Psoas muscle (tissue), 8 donors: ENCODE results near the gene SLC35B4. TPM values are rescaled to one million over a fixed set of nuclear protein-coding genes. Genes with fewer than 3 reads are reported as not detected.

Experiments
- ATAC-seq, 4 donors: fragments of 200-7000 bp; cut with Tn5 transposase; one replicate each; pipeline ENCODE4 v1.9.1; 2020; ENCODE audit warnings: moderate library complexity in 3 of 4, mild to moderate bottlenecking in 2 of 4
- DNase-seq, 2 donors: peaks; one replicate each; pipeline ENCODE4 v3.0.0-alpha.2; 2020
- H3K27ac ChIP-seq: fragments of 200-600 bp; one replicate; pipeline ENCODE4 v1.8.0; 2022
- H3K27me3 ChIP-seq, 3 donors: fragments of 200-600 bp in 1 of 3; one replicate each; pipeline versions ENCODE4 v1.6.1 to v1.8.0; 2013 to 2022; ENCODE audit warnings: low read length in 2 of 3, mild to moderate bottlenecking in 2 of 3, moderate library complexity in 1 of 3; ENCODE audit not compliant: insufficient read depth in 3 of 3
- H3K36me3 ChIP-seq, 2 donors: fragments of 200-600 bp in 1 of 2; one replicate each; pipeline versions ENCODE4 v1.6.1 to v1.8.0; 2013 to 2022; ENCODE audit warnings: low read depth in 1 of 2, mild to moderate bottlenecking in 1 of 2, moderate library complexity in 1 of 2; ENCODE audit not compliant: insufficient read depth in 1 of 2
- H3K4me1 ChIP-seq: fragments of 200-600 bp; one replicate; pipeline ENCODE4 v1.8.0; 2022
- H3K4me3 ChIP-seq: fragments of 200-600 bp; one replicate; pipeline ENCODE4 v1.8.0; 2022; ENCODE audit warnings: mild to moderate bottlenecking
- H3K9me3 ChIP-seq: fragments of 200-600 bp; one replicate; pipeline ENCODE4 v1.8.0; 2022
- CTCF ChIP-seq: fragments of 200-600 bp; IDR thresholded peaks from one replicate; pipeline ENCODE4 v1.8.0; 2022; ENCODE audit warnings: antibody characterized with exemption
- WGBS, 3 donors: extraction: QIAGEN DNeasy Blood & Tissue Kit; methylation state at CpG; one replicate each; pipeline versions ENCODE4 v1.1.6 to v1.1.7; 2013; 5-methylcytosine and 5-hydroxymethylcytosine counted together
- intact Hi-C, 2 donors: fragments of 100-400 bp; cut with DNase I; formaldehyde crosslinking; loops; one replicate each; pipeline versions ENCODE4 v1.11.0 to v1.14.2; 2022
- polyA plus RNA-seq, 3 donors: library from polyadenylated mRNA; stranded (reverse); fragments of 200-250 nt; gene quantifications; one replicate each; pipeline ENCODE4 v1.2.3, GENCODE V29; 2013
- total RNA-seq, 4 donors: library from RNA; stranded (reverse); fragmentation: NEBNext Ultra II Directional in 2 of 4; extraction: Animal tissue kit (Norgen Biotek cat#: 25700) in 2 of 4; gene quantifications; one replicate each; pipeline versions ENCODE4 v1.2.1 to v1.2.4, GENCODE V29; 2021 to 2023
- donor health status: healthy with polysubstance abuse.
- donor health status: DM: no; HTN: no; CAD: no; lungs with moderate emphysema.
- donor health status: Bipolar disorder and iron deficiency.
- donor health status: healthy.
- donor health status: DM: yes; HTN: yes; CAD: no.
- donor health status: DM: no; HTN: no; CAD: no.
- donor health status: DM: no; HTN: no; CAD: no.
- donor health status: DM: yes; HTN: yes; CAD: no.

SLC35B4 gene
- total and polyA plus RNA-seq, 7 donors = 2.1 to 6.8 (median 4.0) TPM

GRCh38 chr7:134347567-134347966 is 30.8 kb upstream of the SLC35B4 start:
- Histone ChIP-seq H3K4me1 (no peaks in the 10 kb centered on the region), H3K9me3 (no peaks in the 10 kb centered on the region), H3K4me3 (no peak overlapping the region), H3K27ac (no peak overlapping the region), H3K27me3 (peaks cover 0 to 2% (median 0%) of the 10 kb centered on the region in 3 donors), H3K36me3 (no peaks in the 10 kb centered on the region)
- DNase-seq (no peak), ATAC-seq (no peak)
- TF ChIP-seq CTCF = no peak
- intact Hi-C loops = no loop called here
- 77 to 82% (median 78%) methylated on average over 5 of the region's 5 CpGs for WGBS, 3 donors

GRCh38 chr7:134343796-134344195 is 27.1 kb upstream of the SLC35B4 start:
- no peaks in the 10 kb centered on the region for H3K36me3 ChIP-seq
- intact Hi-C loops = no loop called here
- TF ChIP-seq CTCF = no peak
- no peak overlapping the region for H3K4me3 ChIP-seq
- H3K27ac ChIP-seq = no peak overlapping the region
- H3K4me1 ChIP-seq = no peaks in the 10 kb centered on the region
- ATAC-seq (no peak), DNase-seq (no peak)
- no peaks in the 10 kb centered on the region for H3K9me3 ChIP-seq
- WGBS, 3 donors = 28 to 55% (median 30%) methylated on average over 6 of the region's 6 CpGs
- H3K27me3 ChIP-seq = peaks cover 0 to 2% (median 0%) of the 10 kb centered on the region in 3 donors

GRCh38 chr7:134343136-134343535 is 26.4 kb upstream of the SLC35B4 start:
- intact Hi-C loops = no loop called here
- H3K36me3 ChIP-seq = no peaks in the 10 kb centered on the region
- ATAC-seq = no peak

GRCh38 chr7:134339475-134339874 is 22.7 kb upstream of the SLC35B4 start:
- TF ChIP-seq CTCF = no peak
- H3K27me3 ChIP-seq = no peaks in the 10 kb centered on the region
- H3K4me3 ChIP-seq = no peak overlapping the region
- DNase-seq = no peak
- no peak for ATAC-seq
- intact Hi-C loops = no loop called here
- no peaks in the 10 kb centered on the region for H3K9me3 ChIP-seq
- no peaks in the 10 kb centered on the region for H3K4me1 ChIP-seq
- WGBS, 3 donors = 83 to 86% (median 83%) methylated on average over 4 of the region's 4 CpGs
- no peaks in the 10 kb centered on the region for H3K36me3 ChIP-seq
- no peak overlapping the region for H3K27ac ChIP-seq

More at GRCh38 chr7:134343136-134343535, 26.4 kb upstream of the SLC35B4 start:
- no peak for TF ChIP-seq CTCF
- no peak overlapping the region for H3K27ac ChIP-seq
- H3K9me3 ChIP-seq = no peaks in the 10 kb centered on the region
- no peaks in the 10 kb centered on the region for H3K4me1 ChIP-seq
- H3K27me3 ChIP-seq = peaks cover 0 to 2% (median 0%) of the 10 kb centered on the region in 3 donors
- no peak overlapping the region for H3K4me3 ChIP-seq
- DNase-seq = no peak

GRCh38 chr7:134337980-134338379 is 21.2 kb upstream of the SLC35B4 start:
- Histone ChIP-seq H3K9me3 (no peaks in the 10 kb centered on the region), H3K27ac (no peak overlapping the region), H3K4me3 (no peak overlapping the region), H3K4me1 (no peaks in the 10 kb centered on the region), H3K36me3 (no peaks in the 10 kb centered on the region), H3K27me3 (no peaks in the 10 kb centered on the region)
- ATAC-seq (no peak), DNase-seq (no peak)
- TF ChIP-seq CTCF = no peak
- intact Hi-C loops = no loop called here
- WGBS, 3 donors = 77 to 90% (median 89%) methylated on average over 1 of the region's 1 CpG
